ENCODE results near the gene GAL3ST2.

GRCh38 chr2:241808051-241808720, 31.6 kb downstream of the GAL3ST2 start:
- TF ChIP-seq GATA2 (IDR thresholded peaks at IDR 0.05; ENCODE audit: low read depth, low read length): no peak
- no peak for TF ChIP-seq GATA3 (IDR thresholded peaks at IDR 0.05; ENCODE audit: low read depth, low read length)

Measured in SH-SY5Y (cell line).